ENCODE measurements around the gene CD207.

DNA sequence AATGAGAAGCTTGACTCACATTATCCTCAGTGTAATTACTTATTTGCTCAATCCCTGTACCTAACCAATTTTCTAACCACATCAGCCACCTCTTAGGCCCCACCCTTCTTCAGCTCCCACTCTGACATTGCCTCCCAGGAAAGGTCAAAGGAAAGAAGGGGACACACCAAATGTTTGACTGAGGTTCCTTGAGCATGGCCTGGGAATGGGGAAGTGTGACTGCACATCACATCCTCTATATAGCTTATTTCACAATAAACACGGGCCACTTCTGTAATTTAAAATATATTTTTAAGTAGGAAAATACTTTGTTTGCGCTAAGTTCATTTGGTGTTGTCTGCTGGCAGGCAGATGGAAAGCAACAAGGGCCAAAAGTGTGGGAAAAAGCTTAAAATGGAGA is 42.2 kb downstream of the CD207 start:
- TF ChIP-seq, protein P1, sequence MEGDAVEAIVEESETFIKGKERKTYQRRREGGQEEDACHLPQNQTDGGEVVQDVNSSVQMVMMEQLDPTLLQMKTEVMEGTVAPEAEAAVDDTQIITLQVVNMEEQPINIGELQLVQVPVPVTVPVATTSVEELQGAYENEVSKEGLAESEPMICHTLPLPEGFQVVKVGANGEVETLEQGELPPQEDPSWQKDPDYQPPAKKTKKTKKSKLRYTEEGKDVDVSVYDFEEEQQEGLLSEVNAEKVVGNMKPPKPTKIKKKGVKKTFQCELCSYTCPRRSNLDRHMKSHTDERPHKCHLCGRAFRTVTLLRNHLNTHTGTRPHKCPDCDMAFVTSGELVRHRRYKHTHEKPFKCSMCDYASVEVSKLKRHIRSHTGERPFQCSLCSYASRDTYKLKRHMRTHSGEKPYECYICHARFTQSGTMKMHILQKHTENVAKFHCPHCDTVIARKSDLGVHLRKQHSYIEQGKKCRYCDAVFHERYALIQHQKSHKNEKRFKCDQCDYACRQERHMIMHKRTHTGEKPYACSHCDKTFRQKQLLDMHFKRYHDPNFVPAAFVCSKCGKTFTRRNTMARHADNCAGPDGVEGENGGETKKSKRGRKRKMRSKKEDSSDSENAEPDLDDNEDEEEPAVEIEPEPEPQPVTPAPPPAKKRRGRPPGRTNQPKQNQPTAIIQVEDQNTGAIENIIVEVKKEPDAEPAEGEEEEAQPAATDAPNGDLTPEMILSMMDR (IDR thresholded peaks at IDR 0.05; ENCODE audit: poor library complexity), result no peak
- no peak for TF ChIP-seq EZH2 (IDR thresholded peaks at IDR 0.05; ENCODE audit: borderline replicate concordance)
